Left renal cortex interstitium (tissue), 4 donors: ENCODE results near the gene HACD2. TPM values are rescaled to one million over a fixed set of nuclear protein-coding genes. Genes with fewer than 3 reads are reported as not detected.
A peak's percentile ranks its signal among the peaks of the same experiment; 100 is the strongest.

ENCODE experiments used
- DNase-seq, 4 donors: peaks; one replicate each; pipeline ENCODE4 v3.0.0-alpha.2; 2013; ENCODE audit warnings: low read depth in 4 of 4, low spot score in 2 of 4, missing footprints in 1 of 4
- polyA plus RNA-seq, 4 donors: library from polyadenylated mRNA; unstranded; fragments of 120-200 nt; gene quantifications; one replicate each; pipeline ENCODE4 v1.2.1, GENCODE V29; 2013; ENCODE audit not compliant: insufficient read length in 4 of 4

The HACD2 gene
- polyA plus RNA-seq, 4 donors, result 42.9 to 53.3 (median 46.4) TPM

DNA sequence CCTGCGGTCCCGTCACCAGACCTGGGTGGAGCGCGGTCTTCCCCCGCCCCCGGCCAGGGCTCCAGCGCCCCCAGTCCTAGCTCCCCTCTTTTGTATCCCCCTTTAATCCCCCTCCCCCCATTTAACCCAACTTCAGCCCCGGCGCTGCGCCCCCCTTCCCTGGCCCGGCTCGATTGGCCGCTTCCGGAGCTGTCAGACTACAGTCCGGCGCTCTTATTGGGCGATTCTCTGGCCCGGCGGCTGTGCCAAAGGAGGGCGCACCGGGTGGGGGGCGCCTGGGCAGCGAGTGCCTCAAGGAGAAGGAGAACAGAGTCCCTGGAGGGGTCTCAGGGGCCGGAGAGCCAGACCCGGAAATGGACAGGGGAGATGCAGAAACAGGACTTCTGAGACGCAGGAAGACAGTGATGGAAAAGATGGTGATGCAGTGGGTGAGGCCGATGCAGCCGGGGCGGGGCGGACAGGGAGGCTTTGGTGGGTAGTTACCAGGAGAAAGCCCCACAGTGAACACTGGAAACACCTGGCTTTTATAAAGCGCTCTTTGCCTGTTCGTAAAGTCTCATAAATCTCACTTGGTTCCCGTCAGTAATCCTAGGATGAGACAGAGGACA lies 134.8 kb downstream of the HACD2 start:
- DNase-seq, result peak in 1 of 4 donors; percentile 23

DNA sequence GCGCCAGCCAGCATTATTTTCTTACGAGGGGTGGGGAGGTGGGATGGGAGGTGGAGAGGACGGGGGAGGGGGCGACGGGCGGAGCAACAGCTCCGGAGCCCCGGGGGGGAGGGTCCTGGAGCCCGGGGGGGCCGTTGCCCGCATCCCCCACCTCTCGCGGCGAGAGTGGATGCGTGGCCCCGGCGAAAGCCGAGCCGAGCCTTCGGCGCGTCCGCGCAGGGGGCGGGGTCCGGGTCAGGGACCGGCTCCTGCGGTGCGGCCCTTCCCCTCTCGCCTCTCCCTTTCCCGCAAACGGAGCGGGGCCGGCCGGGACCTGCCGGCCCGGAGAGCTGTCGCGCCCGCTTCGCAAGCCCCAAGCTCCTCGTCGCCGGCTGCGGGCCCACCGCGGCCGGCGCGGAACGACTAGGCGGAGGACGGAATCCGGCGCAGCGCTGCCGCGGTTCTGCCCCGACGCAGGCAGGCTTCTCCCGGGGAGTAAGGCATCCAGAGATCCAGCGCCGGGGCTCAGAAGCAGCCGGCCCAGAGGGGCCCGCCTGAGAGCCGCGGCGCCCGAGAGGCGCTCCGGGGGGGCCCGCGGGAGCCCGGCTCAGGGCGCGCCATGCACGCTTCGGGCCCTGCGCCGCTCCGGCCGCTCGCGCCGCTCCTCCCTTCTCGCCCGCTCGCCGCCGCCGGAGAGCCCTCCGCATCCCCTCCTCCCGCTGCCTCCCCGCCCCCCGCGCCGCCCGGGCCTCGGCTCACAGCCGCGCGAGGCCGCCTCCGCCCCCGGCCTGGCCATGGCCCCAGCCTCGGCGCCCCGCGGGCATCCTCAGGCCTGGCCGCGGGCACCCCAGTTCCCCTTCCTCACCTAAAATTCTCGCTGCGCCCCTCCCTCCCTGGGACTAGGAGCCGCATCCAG lies 135.5 kb downstream of the HACD2 start:
- DNase-seq, result peak in 1 of 4 donors; percentile 18

DNA sequence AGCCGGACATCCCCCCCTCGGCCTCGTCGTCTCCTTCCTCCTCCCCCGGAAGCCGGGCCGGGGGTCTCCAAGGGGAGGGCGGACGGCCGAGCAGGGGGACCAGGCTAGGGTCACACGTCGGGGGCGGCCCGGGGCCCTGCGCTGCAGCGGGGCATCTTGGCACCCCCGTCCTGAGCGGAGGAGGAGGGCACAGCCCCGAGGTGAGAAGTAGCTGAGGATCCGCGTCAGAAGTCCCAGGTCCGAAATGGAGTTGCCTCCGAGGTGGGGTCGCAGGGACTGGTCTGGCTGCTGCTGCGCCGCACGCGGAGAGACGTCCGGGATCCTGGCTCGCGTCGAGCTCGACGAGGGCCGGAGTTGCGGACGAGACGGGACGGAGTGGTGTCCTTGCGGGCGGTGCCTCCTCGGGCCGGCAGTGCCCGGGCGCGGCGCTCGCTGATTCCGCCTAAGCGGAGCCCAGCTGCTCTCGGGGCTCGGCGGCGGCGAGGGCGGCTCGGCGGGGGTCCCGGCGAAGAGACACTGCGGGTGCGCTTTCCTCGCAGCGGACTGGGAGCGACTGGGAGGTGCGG lies 136.2 kb downstream of the HACD2 start, which contains the start of gene ADCY5:
ADCY5 (minus strand) TSS at position 555 of the 566 bp plus-strand sequence; CDS start at position 10, 545 bp downstream.
- DNase-seq, result peak in 1 of 4 donors; percentile 11

DNA sequence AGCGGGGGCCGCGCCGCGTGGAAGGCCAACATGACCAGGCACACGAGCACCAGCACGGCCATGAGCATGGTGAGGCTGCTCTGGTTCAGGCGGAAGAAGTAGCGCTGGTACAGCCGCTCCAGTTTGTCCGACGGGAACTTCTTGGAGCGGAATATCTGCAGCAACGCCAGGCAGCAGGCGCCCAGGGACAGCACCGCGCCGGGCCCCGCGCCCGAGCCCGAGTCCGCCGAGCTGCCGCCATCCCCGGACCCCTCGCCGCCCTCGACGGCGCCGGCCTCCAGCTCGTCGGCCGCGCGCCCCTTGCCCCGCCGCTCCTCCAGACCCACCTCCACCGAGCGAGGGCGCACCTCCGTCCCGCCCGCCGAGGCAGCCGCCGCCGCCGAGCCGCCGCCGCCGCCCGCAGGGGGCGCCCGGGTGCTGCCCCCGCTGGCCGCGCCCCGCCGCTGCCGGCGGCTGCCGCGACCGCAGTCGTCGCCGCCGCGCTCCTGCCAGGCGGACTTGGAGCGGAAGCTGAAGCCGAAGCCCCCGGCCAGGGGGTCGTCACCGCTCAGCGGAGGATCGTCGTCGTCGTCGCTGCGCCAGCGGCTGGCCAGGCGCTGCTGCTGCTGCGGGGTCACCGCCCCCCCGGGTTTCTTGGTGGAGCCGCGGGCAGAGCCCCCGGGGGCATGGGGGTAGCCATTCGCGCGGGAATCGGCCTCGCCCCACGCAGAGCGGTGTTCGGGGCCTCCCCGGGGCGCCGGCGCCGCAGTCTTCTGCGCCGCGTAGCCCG lies 136.9 kb downstream of the HACD2 start:
- no peak for DNase-seq

DNA sequence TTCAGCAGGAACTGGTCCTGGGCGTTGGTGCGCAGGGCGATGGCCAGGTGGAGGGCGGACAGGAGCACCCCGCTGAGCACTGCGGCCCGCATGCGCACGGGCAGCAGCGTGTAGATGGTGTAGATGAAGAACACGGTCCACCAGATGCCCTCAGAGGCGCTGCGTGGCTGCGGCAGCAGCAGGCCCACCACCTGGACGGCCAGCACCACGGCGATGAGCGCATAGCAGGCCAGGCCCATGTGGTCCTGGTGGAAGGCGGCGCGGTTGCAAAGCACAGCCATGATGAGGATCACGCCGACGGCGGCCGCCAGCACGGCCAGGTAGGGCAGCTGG lies 137.5 kb downstream of the HACD2 start:
- DNase-seq, result no peak

DNA sequence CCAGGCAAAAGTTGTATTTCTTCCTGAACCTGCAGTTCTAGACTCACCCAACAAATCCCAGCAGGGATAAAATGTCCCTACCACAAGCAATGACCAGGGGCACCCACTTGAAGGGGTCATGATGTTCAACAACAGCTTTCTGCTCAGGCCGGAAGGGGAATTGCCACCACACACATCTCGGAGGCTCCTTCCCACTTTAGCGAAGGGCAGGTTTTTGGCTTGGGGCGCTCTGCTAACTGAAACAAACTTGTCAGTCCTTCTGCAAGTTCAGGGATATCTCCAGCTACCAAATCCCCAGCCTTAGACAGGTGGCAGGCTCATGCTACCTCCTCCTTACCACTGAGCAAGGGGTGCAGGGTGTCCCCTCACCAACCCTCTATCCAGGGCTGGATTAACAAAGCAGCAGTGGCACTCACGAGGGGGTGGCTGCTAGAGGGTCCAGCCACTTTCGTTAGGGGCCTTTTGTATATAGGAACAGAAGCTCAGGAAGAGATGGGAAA lies 138.2 kb downstream of the HACD2 start:
- DNase-seq, result no peak

DNA sequence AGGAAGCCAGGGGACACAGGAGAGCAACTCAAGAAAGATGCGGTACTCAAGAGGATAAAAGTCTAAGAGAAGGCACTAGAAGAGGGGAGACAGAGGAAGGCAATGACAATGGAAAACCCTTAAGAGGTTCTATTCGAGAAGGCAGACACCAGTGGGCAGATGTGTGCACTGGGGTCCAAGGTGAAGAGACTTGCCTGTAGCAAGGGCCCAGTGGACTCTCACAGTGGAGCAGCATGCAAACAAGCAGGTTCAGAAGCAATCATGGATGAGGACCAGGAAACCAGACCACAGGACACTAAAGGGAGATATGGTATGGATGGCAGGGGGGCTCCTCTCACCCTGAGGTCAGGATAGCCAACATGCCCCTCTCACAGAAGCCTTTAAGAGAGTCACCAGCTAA lies 138.6 kb downstream of the HACD2 start:
- no peak for DNase-seq

DNA sequence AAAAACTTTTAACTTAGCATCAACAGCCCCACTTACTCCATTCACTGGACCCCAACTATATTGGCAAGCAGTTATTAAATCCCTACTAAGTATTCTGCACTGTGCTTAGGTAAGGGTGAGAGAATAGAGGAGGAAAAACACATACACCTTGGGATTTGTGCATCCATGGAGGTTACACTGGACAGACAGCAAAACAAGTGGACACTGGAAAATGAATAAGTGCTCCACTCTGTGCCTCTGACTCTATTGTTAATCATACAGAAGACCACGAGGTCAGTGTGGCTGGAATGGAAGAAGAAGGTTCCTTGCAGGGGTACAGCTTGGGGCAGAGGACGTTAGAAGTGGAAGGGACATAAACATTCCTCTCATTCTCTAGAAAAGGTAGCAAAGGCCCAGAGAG lies 139.2 kb downstream of the HACD2 start:
- no peak for DNase-seq

DNA sequence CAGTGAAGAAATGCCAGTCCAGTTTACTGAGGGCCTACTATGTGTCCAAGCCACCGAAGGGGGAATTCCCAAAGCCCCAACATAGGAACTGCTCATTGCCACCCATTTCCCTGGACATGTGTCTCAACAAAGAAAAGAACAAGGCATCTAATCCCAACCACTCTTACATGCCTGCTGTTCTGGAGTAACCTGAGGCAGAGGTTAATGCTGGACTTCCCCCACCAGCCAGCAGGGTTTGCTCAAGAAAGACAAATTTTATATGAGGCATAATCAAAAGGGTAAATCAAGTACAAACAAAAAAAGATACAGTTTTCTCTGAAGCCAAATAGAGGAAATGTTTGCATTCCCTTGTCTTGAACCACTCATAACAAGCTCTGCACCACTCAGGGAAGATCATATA lies 140.1 kb downstream of the HACD2 start:
- no peak for DNase-seq

DNA sequence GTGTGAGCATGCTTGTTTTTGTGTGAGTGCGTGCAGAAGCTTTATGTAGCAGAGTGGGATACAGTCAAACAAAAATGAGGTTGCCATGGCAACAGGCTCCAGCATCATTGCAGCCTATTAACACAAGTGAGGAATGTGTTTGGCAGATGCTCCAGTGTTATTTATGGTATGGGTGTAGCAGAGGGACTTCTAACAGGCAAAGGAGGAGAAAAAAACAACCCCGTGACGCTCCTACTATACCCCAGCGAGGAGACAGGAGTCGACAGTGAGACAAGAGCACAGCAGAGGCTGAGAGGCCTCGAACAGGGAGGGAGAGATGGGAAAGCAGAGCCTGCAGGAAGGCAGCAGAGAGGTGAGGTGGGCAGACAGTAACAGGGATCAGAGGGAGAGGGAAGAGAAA lies 140.8 kb downstream of the HACD2 start:
- DNase-seq, result no peak

DNA sequence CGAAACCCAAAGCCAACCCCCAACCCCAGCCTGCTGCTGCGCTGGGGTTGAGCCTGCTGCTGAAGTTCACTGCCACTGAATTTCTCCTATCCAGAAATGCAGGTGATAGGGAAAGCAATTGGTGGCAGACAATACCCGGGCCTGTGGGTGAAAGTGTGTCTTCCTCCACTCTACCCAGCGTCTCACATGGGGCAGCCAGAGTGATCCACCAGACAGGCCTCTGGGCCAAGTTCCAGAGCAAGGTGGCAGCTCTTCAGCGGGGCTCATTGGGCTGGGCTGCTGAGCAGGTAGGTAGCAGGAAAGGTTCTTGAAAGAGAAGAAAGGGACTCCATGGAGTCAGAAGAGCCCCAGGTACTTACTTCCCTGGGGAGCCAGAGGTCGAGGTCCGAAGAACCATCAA lies 141.9 kb downstream of the HACD2 start:
- no peak for DNase-seq

DNA sequence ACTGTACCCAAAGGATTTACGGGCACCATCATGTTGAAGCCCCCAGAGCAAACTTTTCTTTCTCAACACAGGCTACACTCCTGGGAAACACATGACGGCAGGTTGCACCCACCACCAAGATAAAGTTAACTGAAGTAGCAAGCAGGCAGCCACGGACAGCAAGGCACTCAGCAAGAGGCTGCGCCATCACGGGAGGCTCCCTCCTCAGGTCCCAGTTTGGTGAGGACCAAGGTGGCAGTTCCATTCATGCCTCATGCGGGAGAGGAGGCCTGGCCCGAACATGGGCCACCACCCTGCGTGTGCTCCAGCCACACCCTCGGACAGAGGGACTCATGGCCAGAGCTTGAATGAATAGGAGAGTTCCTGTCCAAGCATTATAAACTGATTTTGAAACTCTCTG lies 142.7 kb downstream of the HACD2 start:
- DNase-seq, result no peak

Other genes starting within 250 kb of the HACD2 start
- 10 to 100 TPM; 10.4 to 14.7 (median 13.0) TPM for gene ADCY5, start 136.0 kb downstream of the HACD2 start, polyA plus RNA-seq